Stimulated activated effector memory CD8-positive, alpha-beta T cell treated with anti-CD3 and anti-CD28 coated beads, Interleukin-12 subunit alpha, Interleukin-12 subunit beta, amount 100 ng/mL, for 72 hours (primary cell): ENCODE measurements around the gene INSYN2B.

ENCODE experiments used
- ATAC-seq: fragments of 150-1000 bp; cut with Tn5 transposase; 2 replicates; pipeline ENCODE4 v1.10.0; 2021
- DNase-seq, 2 donors: peaks; one replicate each; pipeline ENCODE4 v3.0.0; 2021 to 2022; ENCODE audit warnings: low spot score in 2 of 2
- H3K27ac Mint-ChIP-seq: one replicate; pipeline ENCODE4 v1.8.0; 2022; ENCODE audit warnings: mild to moderate bottlenecking, mixed read lengths
- H3K36me3 Mint-ChIP-seq: one replicate; pipeline ENCODE4 v1.8.0; 2022; ENCODE audit warnings: mild to moderate bottlenecking, mixed read lengths
- H3K4me1 Mint-ChIP-seq: one replicate; pipeline ENCODE4 v1.8.0; 2022; ENCODE audit warnings: mixed read lengths
- H3K4me3 Mint-ChIP-seq: one replicate; pipeline ENCODE4 v1.8.0; 2022; ENCODE audit warnings: mild to moderate bottlenecking, mixed read lengths
- H3K9me3 Mint-ChIP-seq: one replicate; pipeline ENCODE4 v1.8.0; 2022; ENCODE audit warnings: mixed read lengths

Gene INSYN2B

DNA sequence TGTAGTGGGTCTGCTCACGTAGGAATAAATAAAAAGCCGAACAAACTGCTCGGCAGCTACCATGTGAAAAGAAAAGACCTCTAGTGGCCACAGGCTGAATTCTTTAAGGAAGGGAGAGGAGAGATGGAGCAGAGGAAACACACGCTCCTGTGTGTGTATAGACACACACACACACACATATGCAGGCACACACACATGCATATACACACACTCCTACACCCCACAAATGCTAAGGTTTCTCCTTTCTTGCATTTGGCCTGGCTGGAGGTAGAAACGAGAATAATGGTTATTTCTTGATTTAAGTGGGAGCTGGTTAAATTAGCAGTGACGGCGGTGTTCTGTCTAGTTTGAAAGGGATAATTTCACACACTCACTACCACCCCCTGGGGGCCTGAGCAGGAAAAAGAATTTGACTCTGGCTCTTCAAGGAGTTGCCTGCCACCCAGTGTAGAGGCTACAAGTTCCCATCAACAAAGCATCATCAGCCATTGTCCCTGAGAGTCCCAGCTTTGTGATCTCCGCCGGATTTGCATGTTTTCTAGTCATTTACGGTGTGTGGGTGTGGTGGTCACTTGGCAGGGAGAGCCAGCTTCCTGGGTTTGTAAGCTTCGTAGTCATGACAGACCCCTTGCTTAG is at the start of gene INSYN2B:
TSS of gene INSYN2B (minus strand) at position 78 of the 636 bp plus-strand sequence. CDS start 96,597 bp downstream, outside the sequence.
- no peak within 1 kb of the TSS for H3K4me3 Mint-ChIP-seq
- H3K4me1 Mint-ChIP-seq: no peaks in the 10 kb centered on the region
- ATAC-seq: peak; percentile 44
- peak in 1 of 2 donors; percentile 55 for DNase-seq
- H3K9me3 Mint-ChIP-seq: no peaks in the 10 kb centered on the region
- H3K27ac Mint-ChIP-seq: peak within 1 kb of the TSS; percentile 45
- peaks cover 35% of the 10 kb centered on the region for H3K36me3 Mint-ChIP-seq

DNA sequence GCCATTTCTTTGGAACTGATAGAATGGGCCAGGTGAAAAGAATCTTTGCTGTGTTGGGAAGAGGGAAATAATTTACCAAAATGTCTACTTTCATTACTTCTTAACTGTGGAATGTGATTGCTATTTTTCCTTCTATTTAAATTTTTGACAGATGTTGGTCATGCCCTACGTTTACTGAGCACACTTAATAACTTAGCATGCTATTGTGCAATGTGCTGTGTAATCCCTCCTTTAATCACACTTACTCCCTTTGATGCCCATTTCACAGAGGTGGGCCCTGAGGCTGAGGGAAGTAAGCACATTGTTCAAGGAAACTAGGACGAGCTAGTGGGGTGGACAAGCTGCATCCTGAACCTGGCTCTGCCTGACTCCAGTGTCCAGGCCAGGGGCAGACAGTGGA is 47.8 kb upstream of the INSYN2B start:
- ATAC-seq: no peak
- Mint-ChIP-seq H3K36me3 (peaks cover 76% of the 10 kb centered on the region), H3K4me3 (no peak overlapping the region)

DNA sequence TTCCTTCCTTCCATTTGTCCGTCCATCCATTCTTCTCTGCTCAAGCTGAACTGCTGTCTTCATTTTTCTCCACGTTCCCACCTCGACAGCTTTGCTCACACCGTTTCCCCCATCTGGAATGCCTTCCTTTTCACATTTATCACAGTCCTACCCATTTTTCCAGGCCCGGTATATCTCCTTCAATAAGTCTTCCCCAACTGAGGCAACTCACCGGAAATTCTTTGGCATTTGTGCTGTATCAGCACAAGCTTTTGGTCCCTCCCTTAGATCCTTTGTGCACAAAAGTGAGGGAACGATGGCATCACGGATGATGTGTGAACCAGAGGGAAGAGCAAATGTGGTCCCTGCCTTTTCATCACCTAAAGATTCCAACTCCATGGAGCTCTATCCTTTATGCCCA is 45.6 kb upstream of the INSYN2B start:
- no peaks in the 10 kb centered on the region for H3K9me3 Mint-ChIP-seq
- DNase-seq: no peak
- peak overlapping the region; percentile 33 for H3K27ac Mint-ChIP-seq
- peaks cover 80% of the 10 kb centered on the region for H3K36me3 Mint-ChIP-seq
- no peak overlapping the region for H3K4me3 Mint-ChIP-seq
- ATAC-seq: no peak
- H3K4me1 Mint-ChIP-seq: no peaks in the 10 kb centered on the region

More for the DNA sequence above, 47.8 kb upstream of the INSYN2B start:
- no peak for DNase-seq
- peak overlapping the region; percentile 33 for H3K27ac Mint-ChIP-seq
- no peaks in the 10 kb centered on the region for H3K9me3 Mint-ChIP-seq
- no peaks in the 10 kb centered on the region for H3K4me1 Mint-ChIP-seq

DNA sequence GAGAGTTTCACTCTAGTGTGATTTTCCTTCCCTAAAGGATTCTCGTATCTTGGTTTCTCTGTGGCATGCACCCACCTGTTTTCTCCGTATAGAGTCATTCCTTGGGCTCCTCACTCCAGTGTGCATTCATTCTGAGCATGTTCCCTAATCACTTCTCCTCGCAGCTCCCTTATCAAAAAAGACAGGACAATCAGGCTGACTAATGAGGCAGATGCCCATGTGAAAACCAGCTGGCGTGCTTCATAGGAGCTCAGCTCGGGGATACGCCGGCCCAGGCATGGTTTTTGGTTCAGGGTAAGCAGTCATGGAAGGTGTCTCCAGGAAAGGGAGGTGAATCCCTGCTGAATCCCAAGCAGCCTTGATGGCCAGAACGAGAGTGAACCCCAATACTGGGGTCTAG is 41.2 kb upstream of the INSYN2B start:
- peaks cover 79% of the 10 kb centered on the region for H3K36me3 Mint-ChIP-seq
- no peaks in the 10 kb centered on the region for H3K9me3 Mint-ChIP-seq
- H3K27ac Mint-ChIP-seq: no peak overlapping the region
- ATAC-seq (no peak), DNase-seq (no peak)
- H3K4me1 Mint-ChIP-seq: no peaks in the 10 kb centered on the region
- no peak overlapping the region for H3K4me3 Mint-ChIP-seq

DNA sequence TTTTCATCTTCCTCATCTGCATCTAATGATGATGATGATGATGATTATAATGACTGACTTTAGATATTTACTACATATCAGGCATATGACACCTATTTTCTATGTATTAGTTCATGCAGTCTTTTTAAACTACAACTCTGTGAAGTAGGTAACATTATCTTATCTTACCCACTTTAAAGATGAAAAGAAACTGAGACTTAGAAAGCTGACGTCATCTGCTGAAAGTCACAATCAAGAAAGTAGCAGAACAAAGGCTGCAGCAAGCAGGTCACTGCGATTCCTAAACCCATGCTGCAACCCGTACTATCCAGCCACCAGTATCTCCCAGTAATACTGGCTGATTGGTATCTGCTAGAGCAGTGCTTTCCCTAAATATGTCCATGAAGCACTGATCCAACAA is 40.1 kb upstream of the INSYN2B start:
- DNase-seq (no peak), ATAC-seq (no peak)
- Mint-ChIP-seq H3K9me3 (no peaks in the 10 kb centered on the region), H3K27ac (no peak overlapping the region), H3K4me3 (no peak overlapping the region), H3K4me1 (no peaks in the 10 kb centered on the region), H3K36me3 (peaks cover 83% of the 10 kb centered on the region)

DNA sequence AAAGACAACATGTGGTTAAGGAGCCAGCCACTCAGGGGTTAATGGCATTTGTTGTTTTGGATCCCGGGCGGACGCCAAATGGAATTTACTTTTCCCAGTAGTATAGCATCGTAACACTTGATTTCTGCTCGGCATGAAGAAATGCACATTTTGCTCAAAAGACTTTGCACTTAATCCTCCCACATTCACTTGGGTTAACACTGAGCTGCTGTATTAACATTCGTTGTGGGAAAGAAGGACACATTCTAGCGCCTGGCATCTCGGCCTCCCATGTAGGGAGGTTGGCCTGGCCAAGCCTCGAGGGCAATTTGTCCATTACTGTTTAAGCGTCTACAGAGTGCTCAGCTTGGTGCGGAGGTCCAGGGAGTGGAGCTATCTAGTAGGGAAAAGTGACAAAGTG is 32.3 kb upstream of the INSYN2B start:
- Mint-ChIP-seq H3K36me3 (peaks cover 70% of the 10 kb centered on the region), H3K27ac (no peak overlapping the region), H3K4me3 (no peak overlapping the region), H3K4me1 (no peaks in the 10 kb centered on the region), H3K9me3 (no peaks in the 10 kb centered on the region)
- no peak for DNase-seq
- ATAC-seq: no peak

DNA sequence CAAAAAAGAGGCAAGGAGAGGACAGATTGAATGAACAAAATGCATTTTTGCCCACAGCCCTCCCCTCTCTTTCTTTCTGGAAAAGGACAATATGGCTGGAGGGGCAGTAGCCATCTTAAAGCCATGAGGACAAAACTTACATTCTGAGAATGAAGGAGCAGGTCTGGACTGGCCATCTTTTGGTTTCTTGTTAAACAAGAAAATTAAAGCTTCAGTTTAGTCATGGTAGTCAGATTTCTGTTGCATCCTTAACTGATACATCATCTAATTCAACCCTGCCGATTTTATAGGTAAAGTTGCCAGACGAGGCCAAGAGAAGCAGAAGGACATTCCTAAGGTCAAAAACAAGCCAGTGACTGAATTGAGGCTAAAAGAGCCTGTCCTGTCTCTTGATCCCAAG is 31.5 kb upstream of the INSYN2B start:
- Mint-ChIP-seq H3K9me3 (no peaks in the 10 kb centered on the region), H3K36me3 (peaks cover 67% of the 10 kb centered on the region), H3K4me1 (no peaks in the 10 kb centered on the region), H3K27ac (no peak overlapping the region), H3K4me3 (no peak overlapping the region)
- DNase-seq (no peak), ATAC-seq (no peak)

DNA sequence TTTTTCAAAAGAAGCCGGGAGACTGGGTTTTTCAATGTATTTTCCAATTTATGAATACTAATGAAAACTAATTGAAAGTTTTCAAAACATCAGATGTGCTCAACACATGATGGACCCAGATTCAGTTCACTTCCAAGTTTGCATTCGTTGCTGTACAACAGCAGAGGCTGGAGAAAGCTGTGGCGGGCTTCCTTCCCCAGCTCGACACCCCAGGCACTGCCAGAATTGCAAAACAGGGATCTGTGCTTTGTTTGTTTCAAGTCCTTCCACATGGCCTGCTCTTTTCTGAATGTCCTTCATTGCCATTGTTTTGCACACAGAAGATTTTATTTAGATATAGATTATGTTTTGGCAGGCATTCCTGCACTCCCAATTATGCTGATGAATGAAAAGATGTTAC is 30.3 kb upstream of the INSYN2B start:
- peaks cover 56% of the 10 kb centered on the region for H3K36me3 Mint-ChIP-seq
- no peak overlapping the region for H3K4me3 Mint-ChIP-seq
- H3K9me3 Mint-ChIP-seq: no peaks in the 10 kb centered on the region
- no peak overlapping the region for H3K27ac Mint-ChIP-seq
- no peaks in the 10 kb centered on the region for H3K4me1 Mint-ChIP-seq
- ATAC-seq (no peak), DNase-seq (no peak)

DNA sequence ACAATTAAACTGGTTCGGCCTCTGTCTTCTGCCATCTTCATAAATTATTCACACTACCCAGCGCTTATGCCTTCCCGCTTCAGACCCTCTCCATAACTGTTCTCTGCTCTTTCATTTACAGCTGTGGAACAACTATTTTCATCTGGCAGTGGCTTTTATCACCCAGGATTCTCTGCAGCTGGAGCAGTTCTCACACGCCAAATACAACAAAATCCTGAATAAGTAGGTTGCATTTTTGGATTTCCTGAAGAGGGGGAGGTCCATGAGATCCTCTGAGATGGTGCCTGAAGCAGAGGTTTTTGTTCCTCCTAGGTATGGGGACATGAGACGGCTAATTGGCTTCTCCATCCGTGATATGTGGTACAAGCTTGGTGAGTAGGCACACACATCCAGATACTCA is 28.1 kb upstream of the INSYN2B start:
- H3K27ac Mint-ChIP-seq: no peak overlapping the region
- H3K4me1 Mint-ChIP-seq: no peaks in the 10 kb centered on the region
- ATAC-seq (no peak), DNase-seq (no peak)
- H3K9me3 Mint-ChIP-seq: no peaks in the 10 kb centered on the region
- no peak overlapping the region for H3K4me3 Mint-ChIP-seq
- H3K36me3 Mint-ChIP-seq: peaks cover 58% of the 10 kb centered on the region

DNA sequence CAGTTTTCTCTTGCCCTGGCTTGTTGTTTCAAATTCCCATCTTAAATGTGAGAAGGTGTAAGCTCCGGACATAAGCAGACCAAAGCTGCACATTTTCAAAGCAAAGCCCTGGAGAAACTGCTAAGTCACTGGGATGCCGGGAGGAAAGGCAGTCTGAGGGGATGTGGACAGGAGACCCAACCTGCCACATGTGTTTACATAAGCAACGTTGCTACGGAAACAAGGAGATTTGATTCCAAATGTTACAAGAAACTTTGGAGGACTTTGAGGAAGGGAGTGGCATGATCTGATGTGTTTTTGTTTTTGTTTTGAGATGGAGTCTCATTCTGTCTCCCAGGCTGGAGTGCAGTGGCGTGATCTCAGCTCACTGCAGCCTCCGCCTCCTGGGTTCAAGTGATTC is 25.7 kb upstream of the INSYN2B start:
- DNase-seq: no peak
- peaks cover 65% of the 10 kb centered on the region for H3K36me3 Mint-ChIP-seq
- H3K4me1 Mint-ChIP-seq: no peaks in the 10 kb centered on the region
- H3K9me3 Mint-ChIP-seq: no peaks in the 10 kb centered on the region
- no peak overlapping the region for H3K27ac Mint-ChIP-seq
- no peak for ATAC-seq
- H3K4me3 Mint-ChIP-seq: no peak overlapping the region

DNA sequence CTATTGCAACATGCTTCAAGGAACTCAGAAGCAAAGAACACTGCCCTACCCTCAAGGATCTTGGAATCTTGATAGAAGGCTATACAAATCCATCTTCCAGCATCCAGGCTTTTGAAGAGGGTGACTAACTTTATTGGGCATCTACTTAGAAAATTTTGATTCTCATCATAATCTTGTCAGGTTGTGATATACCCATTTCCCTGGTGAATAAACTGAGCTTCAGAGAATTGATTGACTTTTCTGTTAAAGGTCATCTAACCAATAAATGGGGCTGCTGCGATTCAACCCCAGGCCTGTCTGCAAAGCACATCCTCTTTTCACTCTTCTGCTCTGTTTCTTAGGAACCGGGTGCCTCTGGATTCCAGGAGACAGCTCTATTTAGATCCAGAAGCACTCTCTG is 19.9 kb upstream of the INSYN2B start:
- no peak overlapping the region for H3K27ac Mint-ChIP-seq
- no peaks in the 10 kb centered on the region for H3K9me3 Mint-ChIP-seq
- ATAC-seq: no peak
- H3K4me1 Mint-ChIP-seq: no peaks in the 10 kb centered on the region
- H3K36me3 Mint-ChIP-seq: peaks cover 83% of the 10 kb centered on the region
- H3K4me3 Mint-ChIP-seq: no peak overlapping the region
- no peak for DNase-seq

DNA sequence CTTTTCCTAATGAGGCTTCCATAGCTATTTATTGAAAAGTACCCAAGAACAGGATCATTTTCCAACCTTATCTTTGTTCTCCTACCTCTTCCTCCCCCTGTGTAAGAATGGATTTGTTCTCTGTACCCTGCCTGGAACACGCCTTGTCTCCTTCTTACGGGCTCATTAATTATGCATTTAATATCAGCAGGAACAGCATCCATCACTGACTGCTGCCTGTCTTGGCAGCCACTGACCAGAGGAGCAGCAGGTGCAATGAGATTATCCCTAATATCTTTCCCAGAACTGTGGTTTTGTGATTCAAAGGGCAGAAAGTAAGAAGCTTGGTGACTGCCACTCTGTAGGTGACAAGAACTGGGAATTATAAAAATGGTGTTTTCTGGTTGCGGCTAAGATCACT is 19.3 kb upstream of the INSYN2B start:
- ATAC-seq (no peak), DNase-seq (no peak)
- Mint-ChIP-seq H3K36me3 (peaks cover 85% of the 10 kb centered on the region), H3K4me3 (no peak overlapping the region), H3K27ac (peak overlapping the region; percentile 43), H3K9me3 (no peaks in the 10 kb centered on the region), H3K4me1 (peaks cover 2% of the 10 kb centered on the region)

DNA sequence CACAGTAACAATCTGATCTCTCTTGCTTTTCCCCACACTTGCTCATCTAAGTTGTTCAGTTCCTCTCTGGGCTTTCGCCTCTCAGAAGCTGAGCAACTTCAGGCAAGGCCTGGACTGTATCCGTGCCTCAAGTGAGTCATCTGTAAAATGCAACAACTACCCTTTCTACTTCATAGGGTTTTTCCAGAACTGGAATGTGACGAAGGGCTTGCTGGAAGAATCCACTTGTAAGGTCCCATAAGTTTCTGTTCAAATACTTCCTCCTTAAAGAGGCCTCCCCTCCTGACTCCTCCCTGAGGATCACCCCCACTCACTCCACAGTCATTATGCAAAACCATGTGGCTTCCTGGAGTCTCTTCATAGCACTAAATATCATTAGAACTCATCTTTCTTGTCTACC is 17.5 kb upstream of the INSYN2B start:
- H3K4me3 Mint-ChIP-seq: no peak overlapping the region
- peaks cover 11% of the 10 kb centered on the region for H3K4me1 Mint-ChIP-seq
- peaks cover 93% of the 10 kb centered on the region for H3K36me3 Mint-ChIP-seq
- H3K27ac Mint-ChIP-seq: no peak overlapping the region
- ATAC-seq (no peak), DNase-seq (no peak)
- H3K9me3 Mint-ChIP-seq: no peaks in the 10 kb centered on the region

DNA sequence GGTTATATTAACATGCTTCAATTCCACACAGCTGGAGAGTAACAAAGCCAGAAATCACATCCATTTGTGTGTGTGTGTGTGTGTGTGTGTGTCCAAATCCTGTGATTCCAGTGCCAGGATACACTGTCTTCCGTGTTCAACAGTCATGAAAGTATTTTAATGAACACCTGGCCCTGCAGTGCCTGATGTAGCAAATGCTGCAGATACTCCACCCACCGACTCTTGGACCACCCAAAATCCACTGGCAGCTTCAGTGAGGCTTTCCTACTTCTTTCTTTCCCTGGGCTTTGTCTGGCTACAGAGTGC is 13.1 kb upstream of the INSYN2B start:
- no peak for ATAC-seq
- Mint-ChIP-seq H3K27ac (peak overlapping the region; percentile 51), H3K4me3 (no peak overlapping the region), H3K9me3 (no peaks in the 10 kb centered on the region), H3K36me3 (peaks cover 83% of the 10 kb centered on the region), H3K4me1 (peaks cover 11% of the 10 kb centered on the region)
- no peak for DNase-seq

DNA sequence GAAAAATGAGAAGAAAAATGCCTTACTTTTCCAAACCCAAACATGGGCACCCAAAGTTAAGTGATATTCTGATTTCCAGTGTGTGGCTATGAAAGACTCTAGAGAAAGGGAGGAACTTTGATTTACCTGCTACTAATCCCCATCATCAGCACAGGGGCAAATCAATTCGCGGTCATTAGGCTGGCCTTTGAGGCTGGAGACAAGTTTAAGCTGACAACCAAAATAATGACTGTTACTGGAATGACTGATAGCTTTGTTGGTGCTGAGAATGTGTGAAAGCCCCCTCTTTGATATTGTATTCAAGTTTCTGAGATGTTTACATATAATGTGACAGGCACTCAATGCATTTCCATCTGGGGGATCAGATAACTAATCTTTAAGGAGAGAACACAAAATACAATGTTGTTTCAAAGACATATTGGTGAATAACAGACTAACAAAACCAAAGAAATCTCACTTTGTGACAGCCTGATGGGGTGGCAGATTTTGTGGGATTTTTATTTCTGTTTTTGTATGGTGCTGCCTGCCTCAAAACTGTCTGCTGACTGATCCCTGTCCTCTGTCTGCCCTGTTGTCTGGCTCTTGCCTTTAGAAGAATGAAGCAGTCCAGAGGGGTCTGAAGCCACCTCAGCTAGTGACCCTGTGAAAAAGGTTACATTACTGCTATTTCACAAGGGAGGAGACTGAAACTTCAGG is 12.6 kb upstream of the INSYN2B start:
- Mint-ChIP-seq H3K36me3 (peaks cover 83% of the 10 kb centered on the region), H3K4me1 (peaks cover 11% of the 10 kb centered on the region), H3K9me3 (no peaks in the 10 kb centered on the region), H3K4me3 (no peak overlapping the region), H3K27ac (peak overlapping the region; percentile 51)
- no peak for ATAC-seq
- DNase-seq: no peak

DNA sequence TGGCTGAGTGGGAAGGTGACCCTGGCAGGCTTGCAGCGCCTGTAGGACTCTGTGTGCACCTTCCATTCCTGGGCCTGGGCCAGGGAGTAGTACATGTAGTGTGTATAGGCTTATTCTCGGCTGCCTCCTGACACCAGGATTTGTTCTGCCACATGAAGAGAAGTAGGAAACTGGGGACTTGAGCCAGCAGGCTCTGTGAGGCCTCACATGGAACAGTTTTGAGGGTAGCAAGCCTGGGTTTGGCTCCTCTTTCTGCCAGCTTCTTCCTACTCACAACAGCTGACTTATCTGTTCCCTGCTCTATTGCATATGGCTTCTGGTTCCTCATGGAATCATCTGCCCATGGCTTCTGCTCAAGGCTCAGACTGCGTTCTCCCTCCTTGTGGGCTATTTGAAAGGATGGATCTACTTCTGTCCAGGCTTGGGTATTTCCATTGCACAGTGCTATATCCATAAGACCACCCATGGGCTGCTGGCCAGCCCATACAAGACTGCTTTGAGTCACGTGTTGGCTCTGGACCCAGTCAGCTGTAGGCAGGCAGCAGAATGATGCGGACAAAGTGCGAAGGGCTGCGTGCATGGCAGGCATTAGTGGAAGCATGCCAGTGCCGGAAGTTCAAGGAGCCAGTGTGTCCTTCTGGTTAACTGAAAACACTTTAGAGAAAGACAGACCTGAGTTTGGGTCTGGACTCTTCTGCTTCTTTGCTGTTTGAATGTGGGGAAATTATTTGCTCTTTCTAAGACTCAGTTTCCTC is 11.0 kb upstream of the INSYN2B start:
- DNase-seq (no peak), ATAC-seq (no peak)
- Mint-ChIP-seq H3K9me3 (no peaks in the 10 kb centered on the region), H3K36me3 (peaks cover 89% of the 10 kb centered on the region), H3K4me1 (peaks cover 11% of the 10 kb centered on the region), H3K27ac (no peak overlapping the region), H3K4me3 (no peak overlapping the region)
